Hepatocyte (in vitro differentiated cells): Measurements from ENCODE around the gene SP110.

ENCODE experiments used
- EZH2phosphoT487 ChIP-seq: fragments of 200-600 bp; sonication (generic); IDR thresholded peaks from one replicate; pipeline ENCODE4 v1.6.1; 2018; ENCODE audit warnings: antibody characterized with exemption, mild to moderate bottlenecking, low read depth, moderate library complexity; ENCODE audit not compliant: unreplicated experiment, severe bottlenecking
- TF ChIP-seq, protein P1 (sequence below): fragments of 200-600 bp; sonication (generic); IDR thresholded peaks from 2 replicates; pipeline ENCODE4 v1.5.1; 2016; ENCODE audit warnings: antibody characterized with exemption, mild to moderate bottlenecking; ENCODE audit not compliant: poor library complexity

DNA sequence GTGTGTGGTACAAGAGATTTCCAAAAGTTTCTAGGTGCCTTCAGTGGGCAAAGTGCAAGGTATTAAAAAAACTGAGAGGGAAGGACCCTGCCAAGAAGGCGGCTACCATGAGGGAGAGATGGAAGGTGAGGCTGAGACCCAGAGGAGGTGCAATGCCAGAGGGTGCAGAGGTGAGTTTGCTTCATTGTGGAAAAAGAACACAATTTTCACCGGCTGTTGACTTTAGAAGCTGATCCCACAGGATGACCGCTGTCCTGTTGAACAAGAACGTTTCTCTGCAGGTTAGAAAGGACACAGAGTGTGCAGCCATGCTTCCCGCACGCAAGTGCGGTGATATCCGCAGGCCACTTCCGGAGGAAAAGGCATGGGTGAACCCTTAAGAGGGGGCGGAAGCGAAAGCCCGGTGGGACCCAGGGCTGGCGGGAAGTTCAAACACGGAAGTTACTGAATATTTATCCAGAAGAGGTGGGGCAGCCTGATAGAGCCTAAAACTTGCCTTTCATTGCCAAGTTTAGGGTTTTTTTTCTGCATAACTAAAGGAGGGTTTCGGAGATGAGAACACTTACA, 16.6 kb downstream of the SP110 start:
- TF ChIP-seq, protein P1, sequence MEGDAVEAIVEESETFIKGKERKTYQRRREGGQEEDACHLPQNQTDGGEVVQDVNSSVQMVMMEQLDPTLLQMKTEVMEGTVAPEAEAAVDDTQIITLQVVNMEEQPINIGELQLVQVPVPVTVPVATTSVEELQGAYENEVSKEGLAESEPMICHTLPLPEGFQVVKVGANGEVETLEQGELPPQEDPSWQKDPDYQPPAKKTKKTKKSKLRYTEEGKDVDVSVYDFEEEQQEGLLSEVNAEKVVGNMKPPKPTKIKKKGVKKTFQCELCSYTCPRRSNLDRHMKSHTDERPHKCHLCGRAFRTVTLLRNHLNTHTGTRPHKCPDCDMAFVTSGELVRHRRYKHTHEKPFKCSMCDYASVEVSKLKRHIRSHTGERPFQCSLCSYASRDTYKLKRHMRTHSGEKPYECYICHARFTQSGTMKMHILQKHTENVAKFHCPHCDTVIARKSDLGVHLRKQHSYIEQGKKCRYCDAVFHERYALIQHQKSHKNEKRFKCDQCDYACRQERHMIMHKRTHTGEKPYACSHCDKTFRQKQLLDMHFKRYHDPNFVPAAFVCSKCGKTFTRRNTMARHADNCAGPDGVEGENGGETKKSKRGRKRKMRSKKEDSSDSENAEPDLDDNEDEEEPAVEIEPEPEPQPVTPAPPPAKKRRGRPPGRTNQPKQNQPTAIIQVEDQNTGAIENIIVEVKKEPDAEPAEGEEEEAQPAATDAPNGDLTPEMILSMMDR, result no peak
- no peak for TF ChIP-seq EZH2phosphoT487
